GDM1 (cell line): Measurements from ENCODE around the gene INPP4B.

Experiments used
- DNase-seq: peaks from one replicate; lab custom pipeline; 2025; lab: John Stamatoyannopoulos, UW

INPP4B gene

GRCh38 chr4:142465526-142465925 is 380.6 kb downstream of the INPP4B start:
- no peak for DNase-seq

DNA sequence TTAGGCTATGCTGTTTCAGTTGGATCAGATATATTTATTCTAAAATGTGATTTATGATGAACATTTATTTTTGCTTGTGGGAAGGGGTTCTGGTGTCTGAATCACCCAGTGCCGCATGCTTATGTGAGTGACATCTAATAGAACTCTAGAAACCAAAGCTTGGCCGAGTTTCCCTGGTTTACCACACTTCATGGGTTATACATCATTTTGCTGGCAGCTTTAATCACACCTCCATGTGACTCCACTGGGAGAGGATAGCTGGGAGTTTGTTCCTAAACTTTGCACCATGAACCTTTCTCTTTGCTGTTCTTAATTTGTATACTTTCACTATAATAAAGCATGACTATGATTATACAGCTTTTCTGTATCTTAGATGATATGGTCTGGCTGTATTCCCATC is 382.9 kb downstream of the INPP4B start:
- no peak for DNase-seq

- DNase-seq, result no peak
Observed at GRCh38 chr4:142452161-142452855, 393.8 kb downstream of the INPP4B start.

DNA sequence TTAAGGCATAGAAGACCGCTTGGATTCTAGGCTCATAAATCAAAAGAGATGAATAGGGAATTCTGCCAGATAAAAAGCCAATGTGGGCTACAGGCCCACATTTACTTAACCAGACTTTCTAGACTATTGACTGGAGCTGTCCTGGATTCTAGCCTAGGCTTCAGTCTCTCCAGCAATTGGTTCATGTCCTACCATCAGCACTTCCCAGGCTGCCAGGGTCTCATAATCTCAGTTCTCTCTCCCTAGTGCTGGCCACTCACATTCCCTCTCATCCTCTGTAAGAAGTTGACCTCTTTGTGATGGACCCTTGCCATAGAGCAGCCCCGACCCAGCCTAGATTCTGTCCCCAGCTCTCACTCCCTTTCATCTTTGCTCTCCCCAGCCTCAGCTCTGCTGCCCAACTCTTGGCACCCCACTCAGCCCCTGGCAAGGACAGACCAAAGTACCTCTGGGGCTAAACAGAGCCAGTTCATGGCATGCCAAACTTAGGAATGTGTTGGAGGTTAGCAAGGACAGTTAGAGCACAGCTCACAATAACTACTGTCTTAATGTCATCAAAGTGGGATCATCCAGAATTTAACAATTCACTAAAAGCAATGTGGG is 396.2 kb downstream of the INPP4B start:
- no peak for DNase-seq

DNA sequence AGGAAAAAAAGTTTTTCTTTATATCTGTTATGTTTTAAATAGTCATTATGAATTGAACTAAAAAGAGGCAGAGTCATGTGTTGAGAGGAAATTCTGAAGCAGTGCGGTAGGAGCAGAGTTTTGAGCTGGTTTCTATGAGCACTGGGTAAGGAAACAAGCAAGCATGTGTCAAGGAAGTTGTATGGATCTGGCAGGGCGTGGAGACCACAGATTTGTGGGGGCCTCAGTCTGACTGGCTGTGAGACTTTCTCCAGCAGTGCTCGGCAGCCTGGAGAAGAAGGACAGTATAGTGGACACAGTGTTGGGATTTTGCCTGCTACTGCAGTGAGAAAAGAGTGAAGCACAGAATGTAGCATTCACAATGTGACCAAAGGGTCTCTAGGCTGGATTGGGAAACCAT is 399.1 kb downstream of the INPP4B start:
- peak; percentile 70 for DNase-seq

DNA sequence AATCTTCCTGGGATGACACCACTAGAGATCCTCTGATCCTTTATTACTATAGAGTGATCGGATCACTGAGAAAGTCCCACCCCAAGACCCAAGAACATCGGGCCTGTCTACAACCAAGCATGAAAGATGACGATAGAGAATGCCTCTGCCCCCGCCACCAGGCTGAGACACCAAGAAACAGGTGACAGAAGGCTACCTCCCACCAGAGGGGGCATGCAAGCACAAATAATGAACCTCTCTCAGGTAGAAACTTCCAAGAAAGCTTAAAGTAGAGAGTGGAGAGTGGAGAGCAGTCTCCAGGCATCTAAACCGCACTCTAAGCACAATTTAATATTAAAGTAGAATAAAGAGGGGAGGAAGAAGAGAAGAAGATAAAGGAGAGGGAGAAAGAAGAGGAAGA is 402.6 kb downstream of the INPP4B start:
- no peak for DNase-seq

GRCh38 chr4:142440093-142440492 is 406.0 kb downstream of the INPP4B start:
- DNase-seq, result no peak

DNA sequence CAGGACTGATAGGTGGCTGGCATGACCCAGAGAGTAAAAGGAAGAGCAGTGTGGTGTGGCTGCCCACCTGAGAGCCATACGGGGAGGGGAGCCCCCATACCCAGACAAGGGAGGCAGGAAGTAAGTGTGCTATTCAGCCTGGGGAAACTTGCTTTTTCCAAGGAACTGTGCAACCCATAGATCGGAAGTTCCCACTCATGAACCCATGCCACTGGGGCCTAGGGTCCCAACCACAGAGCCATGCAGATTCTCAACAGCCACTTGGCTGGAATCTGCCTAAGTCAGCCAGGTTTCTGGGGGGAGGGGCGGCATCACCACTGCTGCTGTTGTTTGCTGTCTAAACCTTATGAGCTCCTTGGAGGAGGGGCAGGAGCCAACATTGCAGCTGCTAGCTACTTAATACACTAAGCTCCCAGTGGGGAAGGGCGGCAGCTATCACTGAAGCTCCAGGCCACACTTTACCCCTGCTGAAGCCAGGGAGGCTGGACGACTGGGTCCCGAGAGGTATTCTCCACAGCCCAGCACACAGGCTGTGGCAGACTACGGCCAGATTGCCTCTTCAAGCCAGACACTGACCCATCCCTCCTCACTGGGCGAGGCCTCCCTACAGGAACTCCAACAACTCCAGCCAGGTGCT is 410.4 kb downstream of the INPP4B start:
- DNase-seq, result no peak

DNA sequence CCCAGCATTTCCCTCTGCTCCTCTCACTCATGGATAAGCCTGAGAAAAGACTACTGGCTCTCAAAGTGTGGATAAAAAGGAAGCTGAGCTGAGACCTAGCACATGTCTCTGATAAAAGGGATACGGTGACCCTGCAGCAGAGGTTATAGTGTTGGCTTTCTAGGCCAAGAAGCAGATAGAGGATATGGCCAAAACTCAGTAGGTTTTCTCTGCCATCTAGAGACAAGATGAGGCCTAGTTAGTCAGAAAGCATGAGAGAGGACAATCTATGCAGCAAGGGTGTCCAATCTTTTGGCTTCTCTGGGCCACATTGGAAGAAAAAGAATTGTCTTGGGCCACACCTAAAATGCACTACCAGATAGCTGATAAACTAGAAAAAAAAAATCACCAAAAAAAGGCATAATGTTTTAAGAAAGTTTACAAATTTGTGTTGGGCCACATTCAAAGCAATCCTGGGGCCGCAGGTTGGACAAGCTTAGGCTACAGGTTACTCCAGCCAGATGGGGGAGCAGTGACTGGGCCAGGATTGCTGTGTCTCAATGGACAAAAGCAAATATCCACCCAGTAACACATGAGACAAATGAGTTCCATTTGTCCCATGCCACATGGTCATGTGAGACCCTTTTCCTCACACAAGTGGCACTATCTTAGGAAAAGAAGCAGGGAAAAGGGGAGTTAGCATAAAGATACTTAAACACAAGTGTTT is 411.4 kb downstream of the INPP4B start:
- no peak for DNase-seq

- no peak for DNase-seq
Observed at GRCh38 chr4:142428715-142429114, 417.4 kb downstream of the INPP4B start.

- no peak for DNase-seq
Observed at GRCh38 chr4:142427456-142427855, 418.6 kb downstream of the INPP4B start.

GRCh38 chr4:142423861-142424260 is 422.2 kb downstream of the INPP4B start:
- DNase-seq, result no peak

DNA sequence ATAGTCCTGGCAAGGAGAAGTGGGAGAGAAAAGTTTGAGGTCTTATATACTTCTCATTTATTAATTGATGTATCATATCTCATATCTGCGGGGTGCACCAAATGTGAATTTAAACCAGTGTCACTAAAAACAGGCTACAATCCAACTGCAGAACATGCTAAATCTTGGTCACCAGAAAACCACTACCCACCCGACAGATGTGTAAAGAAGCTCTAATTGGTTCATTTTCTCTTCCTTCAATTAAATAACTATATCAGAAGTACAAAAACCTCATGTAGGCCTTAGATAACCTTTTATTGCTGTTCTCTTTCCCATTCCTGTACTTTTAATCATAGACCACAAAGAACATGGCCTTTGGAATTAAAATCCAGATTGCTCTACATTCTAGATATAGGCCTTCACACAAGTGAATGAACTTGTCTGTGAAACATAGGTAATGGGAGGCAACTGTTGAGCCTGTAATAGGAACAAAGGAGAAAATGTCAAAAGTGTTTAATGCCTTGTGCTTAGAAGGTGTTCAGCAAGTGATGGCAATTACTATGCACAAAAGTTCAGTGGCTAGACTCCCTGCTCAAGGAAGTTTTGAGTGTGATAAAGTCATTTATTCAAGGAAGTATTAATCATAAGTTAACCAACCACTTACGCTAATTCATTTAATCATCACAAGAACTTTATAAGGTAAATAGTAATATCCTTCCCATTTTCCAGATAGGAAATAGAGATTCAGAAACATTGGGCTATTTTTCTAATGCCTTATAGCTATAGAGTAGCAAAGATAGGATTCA is 425.6 kb downstream of the INPP4B start:
- no peak for DNase-seq

GRCh38 chr4:142419712-142420111 is 426.4 kb downstream of the INPP4B start:
- no peak for DNase-seq

- no peak for DNase-seq
Observed at GRCh38 chr4:142418697-142419096, 427.4 kb downstream of the INPP4B start.

GRCh38 chr4:142416711-142417275 is 429.3 kb downstream of the INPP4B start:
- no peak for DNase-seq

GRCh38 chr4:142416121-142416520 is 430.0 kb downstream of the INPP4B start:
- DNase-seq, result no peak

DNA sequence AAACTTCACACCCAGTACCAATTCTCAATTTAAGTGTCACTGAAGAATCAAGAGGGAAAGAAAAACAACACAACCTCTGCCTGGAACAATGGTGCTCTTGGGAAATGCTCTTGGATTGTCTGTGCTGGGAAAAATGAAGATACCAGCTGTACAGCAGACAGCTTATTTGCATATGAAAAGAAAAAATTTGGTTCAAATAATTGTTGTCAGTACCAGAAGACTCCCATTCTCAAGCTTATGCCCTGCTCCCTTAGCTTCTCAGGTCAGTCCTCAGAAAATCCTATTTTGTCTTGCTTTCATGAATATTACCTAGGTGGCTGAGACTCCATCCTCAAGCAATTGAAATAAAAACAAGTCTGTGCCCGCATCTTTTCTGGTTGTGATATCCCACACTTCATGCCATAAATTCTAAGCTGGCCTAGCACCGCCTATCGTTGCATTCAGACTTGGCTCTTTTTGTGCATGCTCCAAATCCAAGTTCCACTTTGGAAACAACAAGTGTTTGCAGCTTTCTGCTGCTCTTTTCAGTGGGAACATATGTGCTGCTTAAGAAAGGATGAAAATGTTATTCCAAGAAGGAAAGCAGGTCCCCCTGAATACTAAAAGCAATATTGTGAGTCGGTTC is 431.6 kb downstream of the INPP4B start:
- no peak for DNase-seq

DNA sequence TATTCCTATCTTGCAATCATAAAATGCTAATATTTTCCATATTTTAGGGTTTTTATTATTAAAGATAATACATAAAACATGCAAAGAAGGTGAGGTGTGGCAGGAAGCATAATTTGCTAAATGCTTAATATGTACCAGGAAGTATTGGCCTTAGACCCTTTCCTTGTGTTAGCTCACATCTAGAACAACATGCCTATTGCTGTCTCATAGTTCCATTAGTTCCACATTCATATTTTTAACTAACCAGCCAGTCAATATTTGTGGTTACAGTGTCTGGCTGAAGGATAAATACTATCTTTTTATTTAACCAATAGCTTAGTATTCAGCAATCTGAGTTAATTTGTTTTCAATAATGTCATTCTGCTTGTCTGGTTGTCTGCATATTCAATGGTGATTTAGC is 432.6 kb downstream of the INPP4B start:
- DNase-seq, result no peak

GRCh38 chr4:142411993-142412392 is 434.1 kb downstream of the INPP4B start:
- DNase-seq, result no peak

GRCh38 chr4:142408003-142408441 is 438.1 kb downstream of the INPP4B start:
- DNase-seq, result no peak
